ENCODE results near the gene PLEKHA8.

Gene PLEKHA8, protein sequence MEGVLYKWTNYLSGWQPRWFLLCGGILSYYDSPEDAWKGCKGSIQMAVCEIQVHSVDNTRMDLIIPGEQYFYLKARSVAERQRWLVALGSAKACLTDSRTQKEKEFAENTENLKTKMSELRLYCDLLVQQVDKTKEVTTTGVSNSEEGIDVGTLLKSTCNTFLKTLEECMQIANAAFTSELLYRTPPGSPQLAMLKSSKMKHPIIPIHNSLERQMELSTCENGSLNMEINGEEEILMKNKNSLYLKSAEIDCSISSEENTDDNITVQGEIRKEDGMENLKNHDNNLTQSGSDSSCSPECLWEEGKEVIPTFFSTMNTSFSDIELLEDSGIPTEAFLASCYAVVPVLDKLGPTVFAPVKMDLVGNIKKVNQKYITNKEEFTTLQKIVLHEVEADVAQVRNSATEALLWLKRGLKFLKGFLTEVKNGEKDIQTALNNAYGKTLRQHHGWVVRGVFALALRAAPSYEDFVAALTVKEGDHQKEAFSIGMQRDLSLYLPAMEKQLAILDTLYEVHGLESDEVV

GRCh38 chr7:30028216-30028748 lies at the start of gene PLEKHA8:
PLEKHA8 (plus strand) TSS chr7:30028412; CDS start chr7:30028763, 351 bp downstream.
- DNase-seq = peak; percentile 91 to 92

DNA sequence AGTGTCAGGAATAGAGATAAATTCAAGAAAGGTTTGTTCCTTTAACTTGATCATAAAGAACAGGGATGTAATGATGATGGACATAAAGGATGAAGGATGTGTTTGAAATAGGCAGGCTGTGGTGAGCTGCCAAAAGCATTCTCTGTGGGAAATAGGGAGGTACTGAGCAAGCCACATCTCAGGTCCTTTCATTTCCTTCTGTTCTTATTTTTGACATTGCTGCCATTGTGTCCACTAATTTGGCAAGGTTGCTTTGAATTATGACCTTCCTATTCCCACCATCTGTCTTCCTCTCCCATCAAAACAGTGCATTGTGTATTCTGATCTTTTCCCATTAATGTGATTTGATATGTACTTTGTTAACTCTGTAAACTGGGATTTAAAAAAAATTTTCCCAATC lies 48.1 kb upstream of the PLEKHA8 start:
- no peak for DNase-seq

- DNase-seq = no peak
Measured at GRCh38 chr7:29987083-29987482, 41.1 kb upstream of the PLEKHA8 start.

GRCh38 chr7:29987811-29988317 lies 40.3 kb upstream of the PLEKHA8 start:
- no peak for DNase-seq

DNA sequence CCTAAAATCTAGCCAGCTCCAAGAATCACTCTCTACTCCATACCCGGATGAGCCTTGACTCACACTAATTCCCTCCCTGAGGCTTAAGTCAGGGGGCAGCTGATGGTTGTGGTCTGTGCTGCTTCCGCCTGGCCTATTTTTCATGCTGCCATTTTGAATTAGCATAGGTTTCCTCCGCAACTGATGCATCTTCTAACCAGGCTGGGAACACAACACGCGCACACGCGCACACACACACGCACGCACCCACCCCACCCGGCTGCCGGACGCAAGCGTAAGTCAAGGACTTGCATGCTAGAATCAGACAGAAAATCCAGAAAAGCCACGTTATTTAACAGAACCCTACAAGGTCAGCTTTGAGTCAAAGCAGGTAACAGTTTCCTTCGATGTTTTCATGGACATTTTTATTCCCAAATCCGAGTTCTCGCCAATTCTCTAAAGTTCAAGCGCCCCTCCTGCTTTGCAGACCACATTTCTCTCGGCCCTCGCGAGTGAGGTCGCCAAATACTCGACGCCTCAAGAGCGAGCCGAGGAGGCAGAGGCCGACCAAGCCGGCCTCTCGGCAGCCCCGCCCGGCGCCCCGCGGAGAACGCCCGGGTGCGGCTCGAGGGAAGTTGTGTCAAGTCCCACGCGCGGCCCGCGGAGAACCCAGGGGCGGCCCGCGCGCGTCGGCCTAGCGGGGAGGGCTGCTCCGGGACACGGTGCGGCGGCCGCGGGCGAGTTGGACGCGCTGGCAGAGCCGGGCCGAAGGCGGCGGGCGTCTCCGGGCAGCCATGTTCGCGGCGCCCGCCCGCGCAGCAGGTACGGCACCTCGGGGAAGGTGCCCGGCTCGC lies 39.6 kb upstream of the PLEKHA8 start:
- DNase-seq = peak; percentile 20 to 37

GRCh38 chr7:29989257-29989995 lies 38.8 kb upstream of the PLEKHA8 start, which contains the start of gene SCRN1:
SCRN1 (minus strand) TSS chr7:29989801; CDS start chr7:29969067, 20,734 bp downstream.
- peak; percentile 18 to 35 for DNase-seq

DNA sequence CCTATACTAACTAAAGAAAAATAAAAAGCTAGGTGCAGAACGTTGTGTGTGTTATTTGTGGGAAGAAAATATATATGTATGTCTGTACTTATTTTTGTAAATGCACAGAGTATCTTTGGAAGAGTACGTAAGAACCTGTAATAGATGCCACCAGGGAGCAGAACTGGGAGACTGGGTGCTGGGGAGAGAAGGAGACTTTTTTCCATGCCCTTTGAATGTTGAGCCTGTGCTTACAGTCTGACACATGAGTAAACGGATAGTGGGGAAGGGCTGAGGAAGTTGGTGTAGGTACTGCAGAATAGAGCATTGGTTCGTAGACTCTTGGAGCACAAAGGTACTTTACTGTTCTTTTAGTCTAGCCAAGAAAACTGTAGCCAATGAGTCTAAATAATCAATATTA lies 37.3 kb upstream of the PLEKHA8 start:
- DNase-seq = no peak

- DNase-seq = no peak
Measured at GRCh38 chr7:29991937-29992336, 36.3 kb upstream of the PLEKHA8 start.

DNA sequence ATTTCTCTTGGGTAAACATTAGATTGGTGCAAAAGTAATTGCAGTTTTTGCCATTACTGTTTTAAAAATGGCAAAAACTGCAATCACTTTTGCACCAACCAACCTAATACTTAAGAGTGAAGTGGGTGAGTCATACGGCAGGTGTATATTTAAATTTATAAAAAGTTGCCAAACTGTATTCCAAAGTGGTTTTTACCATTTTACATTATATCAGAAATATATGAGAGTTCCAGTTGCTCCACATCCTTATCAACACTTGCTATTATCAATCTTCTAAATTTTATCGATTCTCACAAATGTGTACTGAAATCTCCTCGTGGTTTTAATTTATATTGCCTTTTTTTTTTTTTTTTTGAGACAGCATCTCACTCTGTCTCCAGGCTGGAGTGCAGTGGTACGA lies 35.1 kb upstream of the PLEKHA8 start:
- DNase-seq = no peak

- DNase-seq = no peak
Measured at GRCh38 chr7:29995652-29996051, 32.6 kb upstream of the PLEKHA8 start.

DNA sequence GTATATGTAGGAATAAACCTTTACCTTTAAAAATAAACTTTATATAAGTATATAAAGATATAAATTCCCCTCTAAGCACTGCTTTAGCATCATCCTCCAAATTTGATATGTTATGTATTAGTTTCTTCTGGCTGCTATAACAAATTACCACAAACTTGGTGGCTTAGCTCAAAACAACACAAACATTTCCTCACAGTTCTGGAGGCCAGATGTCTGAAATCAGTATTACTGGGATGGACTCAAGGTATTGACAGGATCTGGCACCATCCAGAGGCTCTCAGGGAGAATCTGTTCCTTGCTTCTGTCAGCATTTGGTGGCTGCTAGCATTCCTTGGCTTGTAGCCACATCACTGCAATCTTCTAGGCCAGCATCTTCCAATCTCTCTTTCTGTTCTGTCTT lies 31.9 kb upstream of the PLEKHA8 start:
- no peak for DNase-seq

GRCh38 chr7:29998489-29998888 lies 29.7 kb upstream of the PLEKHA8 start:
- DNase-seq = no peak

- DNase-seq = no peak
Measured at GRCh38 chr7:30001998-30002397, 26.2 kb upstream of the PLEKHA8 start.

DNA sequence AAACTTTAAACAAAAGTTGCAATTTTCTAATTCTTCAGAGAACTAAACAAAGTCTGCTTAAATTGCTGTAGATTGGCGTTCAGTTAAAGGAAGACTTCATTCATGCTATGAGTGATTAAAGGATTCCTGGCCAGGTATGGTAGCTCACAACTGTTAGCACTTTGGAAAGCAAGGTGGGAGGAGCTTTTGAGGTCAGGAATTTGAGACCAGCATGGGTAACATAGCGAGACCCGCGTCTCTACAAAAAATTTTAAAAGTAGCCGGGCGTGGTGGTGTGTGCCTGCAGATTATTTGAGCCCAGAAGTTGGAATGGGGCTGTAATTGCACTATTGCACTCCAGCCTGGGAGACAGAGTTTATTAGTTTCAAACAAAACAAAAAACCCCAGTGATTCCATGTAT lies 25.1 kb upstream of the PLEKHA8 start:
- no peak for DNase-seq

DNA sequence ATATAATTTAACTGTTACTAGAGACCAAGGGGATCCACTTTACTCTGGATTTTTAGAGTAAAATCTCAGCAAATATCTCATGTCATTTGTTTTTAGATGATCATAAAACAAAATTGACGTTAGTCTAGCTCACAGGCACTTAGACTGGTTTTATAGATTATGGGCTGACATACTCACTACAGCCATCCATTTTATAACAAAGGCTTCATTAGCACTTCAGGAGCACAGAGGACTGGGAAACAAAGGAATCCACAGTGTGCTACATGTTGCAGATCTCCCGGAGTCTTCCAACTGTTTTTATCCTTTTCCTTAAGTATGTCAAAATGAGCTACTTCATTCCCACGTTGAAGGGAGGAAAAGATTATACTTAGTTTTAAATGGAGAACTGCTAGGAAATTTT lies 22.7 kb upstream of the PLEKHA8 start:
- no peak for DNase-seq

- DNase-seq = no peak
Measured at GRCh38 chr7:30010021-30010420, 18.2 kb upstream of the PLEKHA8 start.

DNA sequence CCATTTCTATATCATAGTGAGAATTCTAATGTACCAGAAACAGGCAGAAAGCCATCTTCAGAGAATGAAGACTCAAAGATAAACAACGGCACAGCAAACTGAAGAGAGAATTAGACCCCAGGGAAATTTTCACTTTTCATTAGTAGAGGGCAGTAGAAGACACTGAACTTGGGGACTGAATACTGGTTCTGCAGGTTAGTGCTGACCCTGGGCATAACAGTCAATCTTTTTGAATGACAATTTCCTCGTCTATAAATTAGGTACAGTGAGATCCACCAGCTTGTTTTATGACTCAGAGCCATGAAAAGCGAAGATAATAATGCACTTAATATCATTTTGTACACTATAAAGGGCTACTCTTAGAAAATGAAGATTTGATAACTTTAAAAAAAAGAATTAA lies 15.5 kb upstream of the PLEKHA8 start:
- DNase-seq = no peak

DNA sequence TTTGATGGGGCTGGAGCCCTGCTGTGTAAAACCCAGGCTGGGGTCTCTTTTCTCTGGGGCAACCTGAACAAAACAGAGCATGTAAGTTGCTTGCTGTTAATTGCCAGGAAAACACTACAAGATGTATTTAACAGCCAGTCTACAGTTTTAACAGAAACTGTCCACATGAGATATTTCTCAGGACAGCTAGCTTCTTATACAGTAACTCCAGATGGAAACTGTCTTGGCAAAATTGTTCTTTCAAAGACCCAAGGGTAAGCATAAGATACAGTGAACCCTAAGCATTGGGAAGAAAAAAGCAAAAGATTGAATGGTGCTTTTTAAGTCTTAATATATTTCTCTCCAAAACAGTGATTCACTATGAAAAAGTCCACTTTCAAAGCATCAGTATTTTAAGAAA lies 9.8 kb upstream of the PLEKHA8 start:
- DNase-seq = no peak

DNA sequence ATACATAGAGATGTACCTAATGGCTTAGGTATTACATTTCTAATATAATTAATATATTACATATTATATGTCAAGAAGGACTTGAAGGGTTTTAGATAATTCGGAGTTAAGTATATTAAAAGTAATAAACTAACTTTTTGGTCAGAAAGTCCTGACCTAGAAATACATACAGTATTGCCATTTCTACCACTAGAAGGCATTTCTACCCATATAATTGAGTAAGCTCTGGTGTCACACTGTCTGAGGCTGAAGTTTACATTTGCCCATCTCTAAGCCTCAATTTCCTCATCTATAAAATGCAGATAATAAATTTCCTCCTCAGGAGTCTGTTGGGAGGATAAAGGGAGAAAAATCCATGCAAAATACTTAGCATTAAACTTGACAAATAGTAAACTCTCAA lies 8.8 kb upstream of the PLEKHA8 start:
- no peak for DNase-seq

DNA sequence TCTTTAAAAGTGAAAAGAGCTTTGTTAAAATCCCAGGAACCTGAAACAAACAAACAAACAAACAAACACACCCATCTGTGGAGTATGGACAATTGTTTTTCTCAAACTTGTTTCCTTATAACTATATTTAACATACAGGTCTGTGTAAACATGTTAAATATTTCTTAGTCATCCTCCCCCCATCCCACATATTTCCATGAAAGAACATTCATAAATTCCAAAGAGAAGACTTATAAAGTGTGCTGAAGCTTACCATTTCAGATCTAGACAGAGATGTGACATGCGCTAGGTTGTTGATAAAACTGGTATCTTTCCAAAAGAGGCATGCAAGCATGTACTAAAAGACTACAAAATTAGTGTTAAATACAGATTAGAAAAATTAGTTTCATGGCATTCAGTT lies 8.3 kb upstream of the PLEKHA8 start:
- DNase-seq = no peak

- DNase-seq = no peak
Measured at GRCh38 chr7:30020535-30020934, 7.7 kb upstream of the PLEKHA8 start.

GRCh38 chr7:30022991-30023390 lies 5.2 kb upstream of the PLEKHA8 start:
- DNase-seq = no peak

DNA sequence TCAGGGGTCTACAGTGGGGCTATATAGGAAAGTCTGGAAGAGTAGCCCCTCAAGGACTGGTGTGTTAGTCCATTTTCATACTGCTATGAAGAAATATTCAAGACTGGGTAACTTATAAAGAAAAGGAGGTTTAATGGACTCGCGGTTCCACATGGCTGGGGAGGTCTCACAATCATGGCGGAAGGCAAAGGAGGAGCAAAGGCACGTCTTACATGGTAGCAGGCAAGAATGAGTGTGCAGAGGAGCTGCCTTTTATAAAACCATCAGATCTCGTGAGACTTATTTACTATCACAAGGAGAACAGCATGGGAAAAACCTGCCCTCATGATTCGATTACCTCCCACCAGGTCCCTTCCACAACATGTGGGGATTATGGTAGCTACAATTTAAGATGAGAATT lies 4.7 kb upstream of the PLEKHA8 start:
- no peak for DNase-seq

Data from stimulated activated CD4-positive, alpha-beta T cell treated with anti-CD3 and anti-CD28 coated beads, Interleukin-2, amount 100 ng/mL, for 24 hours (primary cell).